A673 (cell line): ENCODE measurements around the gene USP2.

Source experiments
- CTCF ChIP-seq: fragments of 300-800, 200-600 bp; sonication (generic); conservative IDR thresholded peaks from 2 replicates; pipeline ENCODE4 v1.5.1; 2017; ENCODE audit warnings: low read depth, mild to moderate bottlenecking, antibody characterized with exemption, low read length, moderate library complexity, mixed read lengths
- EZH2 ChIP-seq: fragments of 200-600 bp; sonication (generic); IDR thresholded peaks from 2 replicates; pipeline ENCODE4 v1.6.1; 2017; ENCODE audit warnings: borderline replicate concordance, low read depth, mild to moderate bottlenecking, mixed read lengths, antibody characterized with exemption, low read length; ENCODE audit not compliant: poor library complexity, severe bottlenecking

- TF ChIP-seq CTCF (no peak), EZH2 (no peak)
Measured at GRCh38 chr11:119374632-119375336, 6.7 kb downstream of the USP2 start.
